NCI-H128 (cell line): ENCODE measurements around the gene CACNA1G.

Experiments
- DNase-seq: peaks from one replicate; lab custom pipeline; 2025; ENCODE audit not compliant: unreplicated experiment; lab: John Stamatoyannopoulos, UW

The CACNA1G gene

GRCh38 chr17:50547035-50547735 lies 13.3 kb upstream of the CACNA1G start, which contains the start of gene SPATA20:
Gene SPATA20, plus strand, starts transcription at chr17:50547174. Its CDS starts 35 bp downstream, at chr17:50547209.
- DNase-seq = peak; percentile 46

- DNase-seq = no peak
These were observed 12.8 kb upstream of the CACNA1G start for GRCh38 chr17:50547736-50548083.

- no peak for DNase-seq
These were observed 11.7 kb upstream of the CACNA1G start for GRCh38 chr17:50548831-50549230.

GRCh38 chr17:50549256-50549941 lies 11.1 kb upstream of the CACNA1G start:
- DNase-seq = no peak

GRCh38 chr17:50549969-50550368 lies 10.5 kb upstream of the CACNA1G start:
- DNase-seq = no peak

GRCh38 chr17:50550661-50551432 lies 9.7 kb upstream of the CACNA1G start:
- peak; percentile 51 for DNase-seq

- no peak for DNase-seq
These were observed 9.1 kb upstream of the CACNA1G start for GRCh38 chr17:50551433-50551815.

GRCh38 chr17:50551884-50552283 lies 8.6 kb upstream of the CACNA1G start:
- no peak for DNase-seq

- no peak for DNase-seq
These were observed 6.3 kb upstream of the CACNA1G start for GRCh38 chr17:50554201-50554600.

- DNase-seq = no peak
These were observed 3.7 kb upstream of the CACNA1G start for GRCh38 chr17:50556803-50557202.

- DNase-seq = no peak
These were observed 2.9 kb upstream of the CACNA1G start for GRCh38 chr17:50557630-50558029.

GRCh38 chr17:50558091-50558490 lies 2.4 kb upstream of the CACNA1G start:
- no peak for DNase-seq

- DNase-seq = no peak
These were observed 2.0 kb upstream of the CACNA1G start for GRCh38 chr17:50558581-50558940.

GRCh38 chr17:50558941-50559614 lies 1.4 kb upstream of the CACNA1G start:
- DNase-seq = no peak

GRCh38 chr17:50559674-50560184 lies 786 bp upstream of the CACNA1G start:
- no peak for DNase-seq

GRCh38 chr17:50560931-50561745 lies 623 bp downstream of the CACNA1G start:
- no peak for DNase-seq

- DNase-seq = no peak
These were observed 1.2 kb downstream of the CACNA1G start for GRCh38 chr17:50561746-50562141.

GRCh38 chr17:50562242-50563091 lies 2.0 kb downstream of the CACNA1G start:
- DNase-seq = no peak

GRCh38 chr17:50563092-50563511 lies 2.6 kb downstream of the CACNA1G start:
- no peak for DNase-seq
